Stimulated activated CD4-positive, alpha-beta T cell treated with anti-CD3 and anti-CD28 coated beads, Interleukin-1b, Interleukin-23, amount 100 ng/mL, for 4 hours (primary cell): Measurements from ENCODE around the gene TACC2.

Experiments used
- DNase-seq, 2 donors: peaks; one replicate each; pipeline ENCODE4 v3.0.0-alpha.2; 2020; ENCODE audit warnings: low read depth in 2 of 2

The TACC2 gene

GRCh38 chr10:122277526-122278136 is 288.7 kb downstream of the TACC2 start:
- no peak for DNase-seq

- DNase-seq = no peak
Measured at GRCh38 chr10:122279725-122280141, 290.8 kb downstream of the TACC2 start.

- DNase-seq = no peak
Measured at GRCh38 chr10:122280156-122280555, 291.2 kb downstream of the TACC2 start.

GRCh38 chr10:122281018-122281626 is 292.2 kb downstream of the TACC2 start:
- no peak for DNase-seq

- DNase-seq = no peak
Measured at GRCh38 chr10:122281751-122282150, 292.8 kb downstream of the TACC2 start.

GRCh38 chr10:122282253-122282671 is 293.3 kb downstream of the TACC2 start:
- DNase-seq = no peak

- no peak for DNase-seq
Measured at GRCh38 chr10:122282909-122283308, 293.9 kb downstream of the TACC2 start.

- no peak for DNase-seq
Measured at GRCh38 chr10:122285506-122286444, 296.8 kb downstream of the TACC2 start.

- no peak for DNase-seq
Measured at GRCh38 chr10:122286867-122287266, 297.9 kb downstream of the TACC2 start.

- no peak for DNase-seq
Measured at GRCh38 chr10:122287570-122287969, 298.6 kb downstream of the TACC2 start.

- no peak for DNase-seq
Measured at GRCh38 chr10:122288262-122288661, 299.3 kb downstream of the TACC2 start.

- no peak for DNase-seq
Measured at GRCh38 chr10:122288917-122289316, 300.0 kb downstream of the TACC2 start.

GRCh38 chr10:122290334-122290733 is 301.4 kb downstream of the TACC2 start:
- no peak for DNase-seq

GRCh38 chr10:122290833-122291532 is 302.0 kb downstream of the TACC2 start:
- no peak for DNase-seq

GRCh38 chr10:122291739-122292138 is 302.8 kb downstream of the TACC2 start:
- no peak for DNase-seq

- DNase-seq = no peak
Measured at GRCh38 chr10:122292376-122292775, 303.4 kb downstream of the TACC2 start.

- DNase-seq = no peak
Measured at GRCh38 chr10:122293156-122293960, 304.4 kb downstream of the TACC2 start.

GRCh38 chr10:122293961-122294380 is 305.0 kb downstream of the TACC2 start:
- DNase-seq = no peak

- no peak for DNase-seq
Measured at GRCh38 chr10:122294511-122295450, 305.8 kb downstream of the TACC2 start.

GRCh38 chr10:122295451-122295809 is 306.5 kb downstream of the TACC2 start:
- no peak for DNase-seq
